Psoas muscle (tissue), 8 donors: ENCODE data around the gene PEX13. TPM values are rescaled to one million over a fixed set of nuclear protein-coding genes. Genes with fewer than 3 reads are reported as not detected.
"Not testable (repeated sequence)": the region's sequence is repeated elsewhere in the genome, so short reads cannot be mapped to it uniquely, and the experiment has no call there.

Experiments
- ATAC-seq, 4 donors: fragments of 200-7000 bp; cut with Tn5 transposase; one replicate each; pipeline ENCODE4 v1.9.1; 2020; ENCODE audit warnings: moderate library complexity in 3 of 4, mild to moderate bottlenecking in 2 of 4
- DNase-seq, 2 donors: peaks; one replicate each; pipeline ENCODE4 v3.0.0-alpha.2; 2020
- H3K27ac ChIP-seq: fragments of 200-600 bp; one replicate; pipeline ENCODE4 v1.8.0; 2022
- H3K27me3 ChIP-seq, 3 donors: fragments of 200-600 bp in 1 of 3; one replicate each; pipeline versions ENCODE4 v1.6.1 to v1.8.0; 2013 to 2022; ENCODE audit warnings: low read length in 2 of 3, mild to moderate bottlenecking in 2 of 3, moderate library complexity in 1 of 3; ENCODE audit not compliant: insufficient read depth in 3 of 3
- H3K36me3 ChIP-seq, 2 donors: fragments of 200-600 bp in 1 of 2; one replicate each; pipeline versions ENCODE4 v1.6.1 to v1.8.0; 2013 to 2022; ENCODE audit warnings: low read depth in 1 of 2, mild to moderate bottlenecking in 1 of 2, moderate library complexity in 1 of 2; ENCODE audit not compliant: insufficient read depth in 1 of 2
- H3K4me1 ChIP-seq: fragments of 200-600 bp; one replicate; pipeline ENCODE4 v1.8.0; 2022
- H3K4me3 ChIP-seq: fragments of 200-600 bp; one replicate; pipeline ENCODE4 v1.8.0; 2022; ENCODE audit warnings: mild to moderate bottlenecking
- H3K9me3 ChIP-seq: fragments of 200-600 bp; one replicate; pipeline ENCODE4 v1.8.0; 2022
- WGBS, 3 donors: extraction: QIAGEN DNeasy Blood & Tissue Kit; methylation state at CpG; one replicate each; pipeline versions ENCODE4 v1.1.6 to v1.1.7; 2013; 5-methylcytosine and 5-hydroxymethylcytosine counted together
- intact Hi-C, 2 donors: fragments of 100-400 bp; cut with DNase I; formaldehyde crosslinking; loops; one replicate each; pipeline versions ENCODE4 v1.11.0 to v1.14.2; 2022
- polyA plus RNA-seq, 3 donors: library from polyadenylated mRNA; stranded (reverse); fragments of 200-250 nt; gene quantifications; one replicate each; pipeline ENCODE4 v1.2.3, GENCODE V29; 2013
- total RNA-seq, 4 donors: library from RNA; stranded (reverse); fragmentation: NEBNext Ultra II Directional in 2 of 4; extraction: Animal tissue kit (Norgen Biotek cat#: 25700) in 2 of 4; gene quantifications; one replicate each; pipeline versions ENCODE4 v1.2.1 to v1.2.4, GENCODE V29; 2021 to 2023
- TF ChIP-seq, protein P1 (sequence below): fragments of 200-600 bp; IDR thresholded peaks from one replicate; pipeline ENCODE4 v1.8.0; 2022; ENCODE audit warnings: antibody characterized with exemption
- donor health status: healthy with polysubstance abuse.
- donor health status: DM: no; HTN: no; CAD: no; lungs with moderate emphysema.
- donor health status: Bipolar disorder and iron deficiency.
- donor health status: healthy.
- donor health status: DM: yes; HTN: yes; CAD: no.
- donor health status: DM: no; HTN: no; CAD: no.
- donor health status: DM: no; HTN: no; CAD: no.
- donor health status: DM: yes; HTN: yes; CAD: no.

PEX13 gene
- total and polyA plus RNA-seq, 7 donors = 11.3 to 29.2 (median 21.7) TPM

DNA sequence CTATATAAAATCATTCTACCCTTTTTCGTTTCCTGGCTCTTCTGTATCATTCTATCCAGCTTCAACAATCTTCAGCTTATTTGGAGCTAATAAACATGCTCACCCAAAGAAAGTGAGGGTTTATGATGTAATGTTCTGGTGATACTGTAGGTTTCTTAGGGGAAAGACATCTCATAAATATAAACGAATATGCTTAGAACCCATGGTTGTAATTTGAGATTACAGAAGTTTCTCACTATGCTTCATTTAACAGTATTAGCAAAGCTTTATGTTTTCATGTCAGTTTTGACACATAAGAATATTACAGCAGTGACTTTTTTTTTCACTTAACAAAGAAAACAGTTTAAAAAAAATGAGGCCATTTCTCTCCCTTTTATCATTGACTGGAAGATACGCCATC, 11.8 kb upstream of the PEX13 start:
- H3K9me3 ChIP-seq = no peaks in the 10 kb centered on the region
- H3K27me3 ChIP-seq = no peaks in the 10 kb centered on the region
- H3K4me3 ChIP-seq = no peak overlapping the region
- DNase-seq = no peak
- WGBS, 3 donors = 86 to 91% (median 89%) methylated on average over 3 of the region's 3 CpGs
- ATAC-seq = no peak
- H3K27ac ChIP-seq = no peak overlapping the region
- peaks cover under 1% of the 10 kb centered on the region for H3K4me1 ChIP-seq
- intact Hi-C loops = no loop called here
- TF ChIP-seq, protein P1, sequence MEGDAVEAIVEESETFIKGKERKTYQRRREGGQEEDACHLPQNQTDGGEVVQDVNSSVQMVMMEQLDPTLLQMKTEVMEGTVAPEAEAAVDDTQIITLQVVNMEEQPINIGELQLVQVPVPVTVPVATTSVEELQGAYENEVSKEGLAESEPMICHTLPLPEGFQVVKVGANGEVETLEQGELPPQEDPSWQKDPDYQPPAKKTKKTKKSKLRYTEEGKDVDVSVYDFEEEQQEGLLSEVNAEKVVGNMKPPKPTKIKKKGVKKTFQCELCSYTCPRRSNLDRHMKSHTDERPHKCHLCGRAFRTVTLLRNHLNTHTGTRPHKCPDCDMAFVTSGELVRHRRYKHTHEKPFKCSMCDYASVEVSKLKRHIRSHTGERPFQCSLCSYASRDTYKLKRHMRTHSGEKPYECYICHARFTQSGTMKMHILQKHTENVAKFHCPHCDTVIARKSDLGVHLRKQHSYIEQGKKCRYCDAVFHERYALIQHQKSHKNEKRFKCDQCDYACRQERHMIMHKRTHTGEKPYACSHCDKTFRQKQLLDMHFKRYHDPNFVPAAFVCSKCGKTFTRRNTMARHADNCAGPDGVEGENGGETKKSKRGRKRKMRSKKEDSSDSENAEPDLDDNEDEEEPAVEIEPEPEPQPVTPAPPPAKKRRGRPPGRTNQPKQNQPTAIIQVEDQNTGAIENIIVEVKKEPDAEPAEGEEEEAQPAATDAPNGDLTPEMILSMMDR = no peak
- H3K36me3 ChIP-seq = peaks cover 0 to 17% of the 10 kb centered on the region in 2 donors

DNA sequence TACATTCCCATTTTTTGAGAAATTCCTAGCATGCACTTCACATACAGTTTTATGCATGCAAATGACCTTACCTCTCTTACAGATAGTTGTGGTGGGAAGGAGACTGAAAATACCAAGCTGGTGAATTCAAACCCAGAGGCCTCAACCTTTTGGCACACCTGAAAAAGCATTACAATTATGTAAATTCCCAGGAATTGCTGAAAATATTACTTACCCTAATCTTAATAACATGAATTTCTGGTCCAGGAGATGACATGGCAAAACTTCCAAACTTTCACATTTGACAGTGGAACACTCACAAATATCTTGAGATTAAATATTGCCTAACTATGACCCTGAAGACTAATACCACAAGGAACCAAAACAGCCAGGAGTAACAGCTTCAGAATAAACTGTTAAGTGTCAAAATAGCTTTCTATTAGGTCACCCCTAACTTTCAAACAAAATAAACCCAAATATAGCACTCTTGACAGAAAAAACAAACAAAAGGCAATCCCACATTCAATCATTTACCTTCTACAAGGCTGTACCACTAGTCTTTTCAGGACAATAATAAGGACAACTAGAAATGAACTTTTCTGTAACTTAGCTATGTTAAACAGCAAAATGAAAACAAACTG, 10.9 kb upstream of the PEX13 start:
- Histone ChIP-seq H3K36me3 (peaks cover 0 to 17% of the 10 kb centered on the region in 2 donors), H3K4me1 (peaks cover 6% of the 10 kb centered on the region), H3K9me3 (no peaks in the 10 kb centered on the region), H3K27me3 (no peaks in the 10 kb centered on the region), H3K4me3 (no peak overlapping the region), H3K27ac (no peak overlapping the region)
- intact Hi-C loops = no loop called here
- ATAC-seq (no peak), DNase-seq (no peak)
- TF ChIP-seq, protein P1 = no peak

DNA sequence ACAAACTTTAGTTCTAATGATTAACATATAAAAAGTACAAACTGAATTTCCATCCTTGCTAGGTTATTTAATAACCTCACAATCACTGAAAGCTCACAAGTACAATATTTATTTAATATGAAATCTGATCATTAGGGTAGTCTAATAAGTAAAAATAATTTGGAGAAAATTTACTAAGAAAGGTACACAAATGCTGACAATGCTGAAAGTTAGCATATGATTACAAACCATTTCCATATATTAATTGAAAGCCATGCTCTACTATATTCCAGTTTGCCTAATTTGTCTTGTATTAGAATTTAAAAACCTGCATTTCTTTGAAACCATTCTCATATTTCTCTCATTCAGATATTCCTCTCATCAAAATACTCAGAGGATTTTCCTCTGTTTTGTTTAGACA, 8.2 kb upstream of the PEX13 start:
- DNase-seq = no peak
- Histone ChIP-seq H3K27ac (no peak overlapping the region), H3K36me3 (peaks cover 0 to 17% of the 10 kb centered on the region in 2 donors), H3K9me3 (no peaks in the 10 kb centered on the region), H3K4me1 (peaks cover 14% of the 10 kb centered on the region), H3K27me3 (no peaks in the 10 kb centered on the region), H3K4me3 (no peak overlapping the region)
- intact Hi-C loops = no loop called here
- TF ChIP-seq, protein P1 = no peak
- ATAC-seq = no peak

DNA sequence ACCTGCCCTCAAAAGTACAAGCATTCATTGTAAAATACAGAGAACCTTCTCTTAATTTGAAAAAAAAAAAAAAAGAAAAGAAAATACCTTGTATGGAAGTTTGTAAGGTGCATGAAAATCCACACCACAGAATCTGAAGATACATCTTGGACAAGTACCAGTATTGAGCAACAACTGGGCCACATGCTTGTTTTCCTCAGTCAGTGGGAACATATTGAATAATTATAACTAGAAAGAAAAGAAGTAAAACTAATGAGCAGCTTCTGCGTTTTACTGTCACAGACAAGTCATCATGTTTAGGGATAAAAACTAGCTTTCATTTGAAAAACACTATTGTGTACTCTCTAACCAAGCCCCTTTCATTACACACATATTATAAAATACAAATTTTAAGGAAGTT, 5.8 kb upstream of the PEX13 start:
- Histone ChIP-seq H3K36me3 (peaks cover 0 to 17% of the 10 kb centered on the region in 2 donors), H3K27ac (peak overlapping the region; percentile 61), H3K27me3 (no peaks in the 10 kb centered on the region), H3K9me3 (no peaks in the 10 kb centered on the region), H3K4me1 (peaks cover 26% of the 10 kb centered on the region), H3K4me3 (peak overlapping the region; percentile 23)
- intact Hi-C loops = no loop called here
- TF ChIP-seq, protein P1 = no peak
- peak in 2 of 4 donors; percentile 54 to 82 for ATAC-seq
- no peak for DNase-seq
- 45 to 68% (median 51%) methylated on average over 1 of the region's 1 CpG for WGBS, 3 donors

DNA sequence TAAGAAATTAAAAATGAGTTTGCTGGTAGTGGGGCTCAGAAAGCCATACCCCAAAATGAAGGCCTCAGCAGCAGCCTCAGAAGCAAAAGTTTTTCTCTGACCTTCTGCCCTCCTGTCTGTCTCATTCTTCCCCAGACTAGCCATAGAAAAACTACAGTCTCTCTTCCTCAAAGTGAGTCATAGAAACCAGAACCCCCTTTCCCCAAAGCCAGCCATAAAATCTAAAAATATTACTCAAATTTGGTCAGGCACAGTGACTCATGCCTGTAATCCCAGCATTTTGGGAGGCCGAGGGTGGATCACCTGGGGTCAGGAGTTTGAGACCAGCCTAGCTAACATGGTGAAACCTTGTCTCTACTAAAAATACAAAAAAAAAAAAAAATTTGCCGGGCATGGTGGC, 5.2 kb upstream of the PEX13 start:
- ATAC-seq, DNase-seq, H3K27me3 ChIP-seq, H3K9me3 ChIP-seq, intact Hi-C loops: not testable (repeated sequence)
- 61 to 69% (median 64%) methylated on average over 2 of the region's 2 CpGs for WGBS, 3 donors
- Histone ChIP-seq H3K27ac (peak overlapping the region; percentile 61), H3K4me3 (peak overlapping the region; percentile 23), H3K36me3 (peaks cover 0 to 17% of the 10 kb centered on the region in 2 donors), H3K4me1 (peaks cover 26% of the 10 kb centered on the region)
